ENCODE results near the gene FOXP3.

DNA sequence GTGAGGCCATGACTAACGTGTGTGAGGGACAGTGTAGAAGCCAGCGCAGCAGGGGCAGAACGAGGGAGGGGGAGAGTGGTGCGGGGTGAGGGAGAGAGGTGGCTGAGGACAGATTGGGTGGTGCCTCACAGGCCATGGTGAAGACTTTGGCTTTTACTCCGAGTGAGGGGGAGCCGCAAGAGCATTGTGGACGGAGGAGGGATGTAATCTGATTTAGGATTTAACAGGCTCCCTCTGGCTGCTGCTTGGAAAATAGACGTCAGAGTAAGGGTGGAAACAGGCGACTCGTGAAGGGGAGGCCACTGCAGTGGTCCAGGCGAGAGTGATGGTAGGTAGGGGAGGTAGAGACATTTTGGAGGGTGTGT is 18.1 kb upstream of the FOXP3 start:
- TF ChIP-seq, protein P1, sequence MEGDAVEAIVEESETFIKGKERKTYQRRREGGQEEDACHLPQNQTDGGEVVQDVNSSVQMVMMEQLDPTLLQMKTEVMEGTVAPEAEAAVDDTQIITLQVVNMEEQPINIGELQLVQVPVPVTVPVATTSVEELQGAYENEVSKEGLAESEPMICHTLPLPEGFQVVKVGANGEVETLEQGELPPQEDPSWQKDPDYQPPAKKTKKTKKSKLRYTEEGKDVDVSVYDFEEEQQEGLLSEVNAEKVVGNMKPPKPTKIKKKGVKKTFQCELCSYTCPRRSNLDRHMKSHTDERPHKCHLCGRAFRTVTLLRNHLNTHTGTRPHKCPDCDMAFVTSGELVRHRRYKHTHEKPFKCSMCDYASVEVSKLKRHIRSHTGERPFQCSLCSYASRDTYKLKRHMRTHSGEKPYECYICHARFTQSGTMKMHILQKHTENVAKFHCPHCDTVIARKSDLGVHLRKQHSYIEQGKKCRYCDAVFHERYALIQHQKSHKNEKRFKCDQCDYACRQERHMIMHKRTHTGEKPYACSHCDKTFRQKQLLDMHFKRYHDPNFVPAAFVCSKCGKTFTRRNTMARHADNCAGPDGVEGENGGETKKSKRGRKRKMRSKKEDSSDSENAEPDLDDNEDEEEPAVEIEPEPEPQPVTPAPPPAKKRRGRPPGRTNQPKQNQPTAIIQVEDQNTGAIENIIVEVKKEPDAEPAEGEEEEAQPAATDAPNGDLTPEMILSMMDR (IDR thresholded peaks at IDR 0.05), result peak in 1 of 3 experiments; percentile 9
- no peak for TF ChIP-seq POLR2A (IDR thresholded peaks at IDR 0.05)
